HFF-Myc (cell line): Measurements from ENCODE around the gene CAAP1.

Experiments
- DNase-seq: peaks from one replicate; pipeline ENCODE4 v3.0.0-alpha.2; 2011; ENCODE audit warnings: low read depth; ENCODE audit errors: extremely low read depth
- H3K4me3 ChIP-seq: replicated peaks from 2 replicates; pipeline ENCODE4 v1.5.1; 2011; ENCODE audit warnings: low read depth, mild to moderate bottlenecking, control low read depth, low read length
- TF ChIP-seq, protein P1 (sequence below): IDR thresholded peaks from 2 replicates; pipeline ENCODE4 v1.5.1; 2012; ENCODE audit warnings: mild to moderate bottlenecking, low read depth, low read length, control low read depth; ENCODE audit errors: missing control alignments

Gene CAAP1

DNA sequence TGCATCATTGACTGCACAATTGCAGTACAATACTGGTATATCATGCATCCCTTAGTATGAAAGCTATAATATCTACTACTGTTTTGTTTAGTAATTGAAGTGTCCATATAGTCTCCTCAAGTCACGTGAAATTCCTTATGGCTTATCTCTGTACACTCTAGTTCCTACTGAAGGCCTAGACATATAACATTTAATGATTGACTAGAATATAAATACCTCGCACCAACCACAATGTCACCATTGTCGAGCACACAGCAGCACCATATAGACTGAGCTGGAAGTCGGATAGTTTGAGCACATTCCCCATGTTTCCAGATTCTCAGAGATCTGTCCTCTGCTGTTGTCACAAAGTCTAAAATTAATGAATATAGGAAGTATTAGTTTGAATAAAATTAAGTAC is 33.0 kb upstream of the CAAP1 start:
- no peak for DNase-seq
- H3K4me3 ChIP-seq: no peak overlapping the region
- TF ChIP-seq, protein P1, sequence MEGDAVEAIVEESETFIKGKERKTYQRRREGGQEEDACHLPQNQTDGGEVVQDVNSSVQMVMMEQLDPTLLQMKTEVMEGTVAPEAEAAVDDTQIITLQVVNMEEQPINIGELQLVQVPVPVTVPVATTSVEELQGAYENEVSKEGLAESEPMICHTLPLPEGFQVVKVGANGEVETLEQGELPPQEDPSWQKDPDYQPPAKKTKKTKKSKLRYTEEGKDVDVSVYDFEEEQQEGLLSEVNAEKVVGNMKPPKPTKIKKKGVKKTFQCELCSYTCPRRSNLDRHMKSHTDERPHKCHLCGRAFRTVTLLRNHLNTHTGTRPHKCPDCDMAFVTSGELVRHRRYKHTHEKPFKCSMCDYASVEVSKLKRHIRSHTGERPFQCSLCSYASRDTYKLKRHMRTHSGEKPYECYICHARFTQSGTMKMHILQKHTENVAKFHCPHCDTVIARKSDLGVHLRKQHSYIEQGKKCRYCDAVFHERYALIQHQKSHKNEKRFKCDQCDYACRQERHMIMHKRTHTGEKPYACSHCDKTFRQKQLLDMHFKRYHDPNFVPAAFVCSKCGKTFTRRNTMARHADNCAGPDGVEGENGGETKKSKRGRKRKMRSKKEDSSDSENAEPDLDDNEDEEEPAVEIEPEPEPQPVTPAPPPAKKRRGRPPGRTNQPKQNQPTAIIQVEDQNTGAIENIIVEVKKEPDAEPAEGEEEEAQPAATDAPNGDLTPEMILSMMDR: no peak

DNA sequence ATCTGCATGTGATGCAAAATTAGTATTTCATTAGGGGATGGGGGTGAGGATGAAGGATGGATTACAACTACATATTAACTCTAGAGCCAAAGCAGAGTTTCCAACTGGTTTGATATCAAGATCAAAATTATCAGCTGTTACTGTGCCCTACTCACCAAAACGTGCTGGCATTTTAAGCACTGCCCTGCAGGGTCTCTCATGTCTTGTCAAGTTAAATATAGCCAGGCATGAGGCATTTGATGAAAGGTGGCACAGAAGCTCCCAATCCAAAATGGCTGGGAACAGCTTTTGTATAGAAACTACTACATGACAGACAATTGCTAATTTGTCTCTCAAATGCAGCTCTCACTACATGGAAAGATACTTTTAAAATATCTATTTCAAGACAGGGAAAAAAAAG is 27.1 kb upstream of the CAAP1 start:
- H3K4me3 ChIP-seq: no peak overlapping the region
- TF ChIP-seq, protein P1: no peak
- DNase-seq: no peak

DNA sequence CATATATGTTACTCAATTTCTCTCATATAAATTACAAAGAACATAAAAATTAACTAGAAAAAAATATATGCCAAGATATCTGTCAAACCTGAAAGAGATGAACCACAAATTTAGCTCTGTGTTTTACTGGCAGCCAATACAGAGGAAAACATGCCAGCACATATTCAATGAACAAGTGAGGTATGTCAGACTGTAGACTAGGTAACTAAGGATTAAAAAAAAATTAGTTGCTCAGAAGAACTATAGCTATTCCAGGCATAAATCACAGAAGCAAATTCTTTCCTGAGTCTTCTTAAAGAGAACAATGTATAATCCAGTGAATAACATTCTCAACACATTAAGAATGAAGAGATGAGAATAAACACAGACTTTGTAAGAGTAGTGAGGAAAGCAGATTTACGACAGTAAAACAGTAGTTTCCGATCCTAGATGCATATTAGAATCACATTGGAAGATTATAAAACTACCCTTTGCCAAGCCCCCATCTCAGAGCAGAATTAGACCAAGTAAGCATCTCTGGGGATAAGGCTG is 20.6 kb upstream of the CAAP1 start:
- no peak for DNase-seq
- no peak overlapping the region for H3K4me3 ChIP-seq
- TF ChIP-seq, protein P1: no peak

DNA sequence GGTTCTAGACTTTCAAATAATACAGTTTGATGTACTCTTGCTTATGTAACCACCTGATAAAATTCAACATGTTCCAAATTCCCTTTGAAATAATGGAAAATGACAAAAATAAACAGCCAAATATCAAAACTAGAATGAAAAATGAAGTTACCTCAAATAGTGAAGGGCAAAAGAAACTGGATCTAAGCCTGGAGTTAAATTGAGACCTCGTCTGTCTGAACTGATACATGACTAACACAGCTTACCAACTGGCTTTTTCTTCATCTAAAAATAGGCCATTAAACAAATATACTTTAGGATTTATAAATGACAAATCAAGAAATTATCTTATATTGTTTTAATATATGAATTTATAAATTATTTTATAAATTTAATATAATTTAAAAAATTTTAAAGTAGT is 12.1 kb upstream of the CAAP1 start:
- TF ChIP-seq, protein P1: no peak
- no peak for DNase-seq
- H3K4me3 ChIP-seq: no peak overlapping the region

DNA sequence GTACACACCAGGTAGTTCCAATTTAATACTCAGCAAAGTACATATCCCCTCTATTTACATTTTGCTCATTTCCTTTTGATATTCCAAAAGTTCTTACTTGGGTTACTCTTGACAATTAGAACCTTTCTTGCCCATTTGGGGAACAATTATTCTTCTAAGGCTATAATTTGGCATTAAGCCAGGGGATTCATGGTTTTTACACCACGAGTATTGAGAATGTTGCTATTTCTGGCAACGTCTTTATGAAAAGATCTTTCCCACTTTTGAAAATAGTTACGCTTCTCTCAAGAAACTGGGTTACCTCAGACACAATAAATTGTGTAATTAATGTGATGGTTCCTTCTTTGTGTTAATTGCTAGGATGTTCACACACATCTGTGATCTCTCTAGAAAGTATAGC is 11.5 kb upstream of the CAAP1 start:
- H3K4me3 ChIP-seq: no peak overlapping the region
- DNase-seq: no peak
- TF ChIP-seq, protein P1: no peak

DNA sequence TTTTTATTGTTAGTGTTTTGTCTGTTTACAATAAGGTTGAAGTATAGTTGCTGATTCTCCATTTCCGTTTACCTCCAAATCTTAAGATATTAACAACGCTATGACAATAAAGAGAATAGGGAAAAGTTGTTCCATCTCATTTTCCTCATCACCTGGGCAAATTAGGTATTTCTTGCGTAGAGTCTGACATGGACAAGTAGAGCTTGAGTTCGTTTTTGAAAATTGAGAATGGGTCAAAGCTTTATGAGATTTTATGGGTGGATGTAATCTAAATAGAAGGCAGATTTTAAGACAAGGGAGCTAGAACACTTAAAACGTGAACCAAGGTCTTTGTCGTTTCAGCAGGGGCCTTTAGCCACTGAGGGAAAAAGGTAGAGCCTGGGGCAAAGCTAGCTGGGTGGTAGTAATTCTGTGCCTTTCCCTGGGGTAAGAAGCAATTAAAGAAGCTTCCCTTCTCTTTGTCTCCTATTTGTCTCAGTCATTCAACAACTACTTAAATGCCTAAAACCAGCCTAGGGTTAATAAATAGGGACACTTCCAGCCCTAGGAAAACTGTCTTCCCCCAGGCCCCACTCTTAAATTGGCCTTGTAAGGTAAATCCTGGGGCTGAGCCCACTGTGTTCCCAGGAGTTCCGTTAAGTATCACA is 551 bp upstream of the CAAP1 start:
- TF ChIP-seq, protein P1: no peak
- DNase-seq: no peak
- H3K4me3 ChIP-seq: peak overlapping the region; percentile 89

DNA sequence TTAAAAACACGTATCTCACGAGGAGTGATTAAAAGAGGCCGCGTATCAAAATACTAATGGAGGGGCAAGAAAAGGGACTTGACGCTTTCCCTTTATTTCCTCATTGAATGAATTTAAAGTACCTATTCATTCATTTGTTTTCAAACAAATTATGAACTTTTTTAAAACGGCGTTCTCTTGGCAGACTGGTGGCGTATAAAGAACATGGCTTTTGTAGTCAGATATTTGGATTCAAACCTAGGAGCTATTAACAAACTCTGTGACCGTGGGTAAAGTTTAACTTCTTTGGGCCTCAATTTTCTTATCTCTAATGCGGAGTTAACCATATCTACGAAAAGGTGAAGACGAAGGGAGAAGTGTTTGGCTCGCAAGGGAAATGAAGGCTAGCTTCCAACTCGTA is 876 bp downstream of the CAAP1 start:
- peak overlapping the region; percentile 89 for H3K4me3 ChIP-seq
- DNase-seq: no peak
- TF ChIP-seq, protein P1: no peak
